DOHH2 (cell line): ENCODE measurements around the gene DOCK9.

Experiments
- H3F3A ChIP-seq: fragments of 200-600 bp; sonication (generic), shearing (Covaris generic); 2 replicates; pipeline ENCODE4 v1.6.0; 2016; ENCODE audit warnings: antibody characterized with exemption, mild to moderate bottlenecking; ENCODE audit not compliant: control insufficient read depth, insufficient read depth
- H3K27ac ChIP-seq: fragments of 200-600 bp; sonication (generic); 2 replicates; pipeline ENCODE4 v1.5.1; 2014; ENCODE audit warnings: low read depth, mild to moderate bottlenecking, low read length, moderate library complexity
- H3K27me3 ChIP-seq: fragments of 200-600 bp; sonication (generic); 2 replicates; pipeline ENCODE4 v1.6.1; 2014; ENCODE audit warnings: mild to moderate bottlenecking, low read length, mixed read lengths; ENCODE audit not compliant: control insufficient read depth
- H3K36me3 ChIP-seq: fragments of 200-600 bp; sonication (generic); 2 replicates; pipeline ENCODE4 v1.6.1; 2014; ENCODE audit warnings: mild to moderate bottlenecking, low read length, moderate library complexity, mixed read lengths; ENCODE audit not compliant: control insufficient read depth
- H3K4me1 ChIP-seq: fragments of 200-600 bp; sonication (generic); 2 replicates; pipeline ENCODE4 v1.6.1; 2014; ENCODE audit warnings: mild to moderate bottlenecking, low read length, mixed read lengths; ENCODE audit not compliant: control insufficient read depth
- H3K4me2 ChIP-seq: fragments of 200-600 bp; sonication (generic); 2 replicates; pipeline ENCODE4 v1.6.0; 2014; ENCODE audit warnings: mild to moderate bottlenecking, low read length, moderate library complexity
- H3K4me3 ChIP-seq: fragments of 200-600 bp; sonication (generic); 2 replicates; pipeline ENCODE4 v1.5.1; 2014; ENCODE audit warnings: mild to moderate bottlenecking, low read length, mixed read lengths
- H3K79me2 ChIP-seq: fragments of 200-600 bp; sonication (generic); 2 replicates; pipeline ENCODE4 v1.6.1; 2014; ENCODE audit warnings: mild to moderate bottlenecking, low read length, mixed read lengths; ENCODE audit not compliant: control insufficient read depth
- H3K9me2 ChIP-seq: fragments of 200-600 bp; sonication (generic); replicated peaks from 2 replicates; pipeline ENCODE4 v1.6.1; 2014; ENCODE audit warnings: mild to moderate bottlenecking, low read length, mixed read lengths; ENCODE audit not compliant: control insufficient read depth
- H3K9me3 ChIP-seq: fragments of 200-600 bp; sonication (generic); 2 replicates; pipeline ENCODE4 v1.6.1; 2014; ENCODE audit warnings: antibody characterized with exemption, low read length, mixed read lengths; ENCODE audit not compliant: control insufficient read depth, insufficient read depth
- H4K20me1 ChIP-seq: fragments of 200-600 bp; sonication (generic); 2 replicates; pipeline ENCODE4 v1.6.0; 2014; ENCODE audit warnings: low read depth, mild to moderate bottlenecking, antibody characterized with exemption, low read length, moderate library complexity; ENCODE audit not compliant: control insufficient read depth, insufficient read depth
- CTCF ChIP-seq: fragments of 200-600 bp; sonication (generic); IDR thresholded peaks from one replicate; pipeline ENCODE4 v1.5.1; 2014; ENCODE audit warnings: antibody characterized with exemption, mild to moderate bottlenecking, low read depth, low read length; ENCODE audit not compliant: poor library complexity, severe bottlenecking
- EZH2phosphoT487 ChIP-seq: fragments of 200-600 bp; sonication (generic); IDR thresholded peaks from 2 replicates; pipeline ENCODE4 v1.6.1; 2017; ENCODE audit warnings: borderline replicate concordance, mild to moderate bottlenecking, antibody characterized with exemption, low read length, moderate library complexity, mixed read lengths

Gene DOCK9

GRCh38 chr13:98886587-98887230, 91.2 kb downstream of the DOCK9 start:
- no peaks in the 10 kb centered on the region; the same call in 1 of the 2 replicates for H3K27me3 ChIP-seq
- TF ChIP-seq EZH2phosphoT487 (no peak), CTCF (no peak)
- H4K20me1 ChIP-seq: no peaks in the 10 kb centered on the region
- no peaks in the 10 kb centered on the region for H3K36me3 ChIP-seq
- H3K27ac ChIP-seq: no peak overlapping the region
- no peaks in the 10 kb centered on the region for H3F3A ChIP-seq
- H3K9me2 ChIP-seq: no peaks in the 10 kb centered on the region
- H3K79me2 ChIP-seq: no peaks in the 10 kb centered on the region
- no peak overlapping the region for H3K4me2 ChIP-seq
- no peaks in the 10 kb centered on the region for H3K4me1 ChIP-seq
- no peaks in the 10 kb centered on the region for H3K9me3 ChIP-seq
- H3K4me3 ChIP-seq: no peak overlapping the region

GRCh38 chr13:98885600-98885999, 92.3 kb downstream of the DOCK9 start:
- Histone ChIP-seq H3K27ac (no peak overlapping the region), H3K9me3 (no peaks in the 10 kb centered on the region), H4K20me1 (no peaks in the 10 kb centered on the region), H3K79me2 (no peaks in the 10 kb centered on the region), H3K9me2 (no peaks in the 10 kb centered on the region), H3F3A (no peaks in the 10 kb centered on the region), H3K4me1 (no peaks in the 10 kb centered on the region), H3K4me3 (no peak overlapping the region), H3K36me3 (no peaks in the 10 kb centered on the region), H3K4me2 (no peak overlapping the region), H3K27me3 (no peaks in the 10 kb centered on the region)
- TF ChIP-seq CTCF (no peak), EZH2phosphoT487 (no peak)

GRCh38 chr13:98883998-98884397, 93.9 kb downstream of the DOCK9 start:
- H3K27me3 ChIP-seq: no peaks in the 10 kb centered on the region
- no peaks in the 10 kb centered on the region for H3F3A ChIP-seq
- no peaks in the 10 kb centered on the region for H3K9me2 ChIP-seq
- no peaks in the 10 kb centered on the region for H3K79me2 ChIP-seq
- no peaks in the 10 kb centered on the region for H4K20me1 ChIP-seq
- H3K36me3 ChIP-seq: no peaks in the 10 kb centered on the region
- no peaks in the 10 kb centered on the region for H3K4me1 ChIP-seq
- H3K4me2 ChIP-seq: no peak overlapping the region
- TF ChIP-seq EZH2phosphoT487: no peak
- H3K27ac ChIP-seq: no peak overlapping the region
- H3K9me3 ChIP-seq: no peaks in the 10 kb centered on the region
- H3K4me3 ChIP-seq: no peak overlapping the region

GRCh38 chr13:98881390-98881789, 96.5 kb downstream of the DOCK9 start:
- Histone ChIP-seq H3K27ac (no peak overlapping the region), H3K27me3 (no peaks in the 10 kb centered on the region), H4K20me1 (no peaks in the 10 kb centered on the region), H3F3A (no peaks in the 10 kb centered on the region), H3K4me3 (no peak overlapping the region), H3K9me2 (no peaks in the 10 kb centered on the region), H3K9me3 (no peaks in the 10 kb centered on the region), H3K4me2 (no peak overlapping the region), H3K4me1 (no peaks in the 10 kb centered on the region), H3K79me2 (no peaks in the 10 kb centered on the region), H3K36me3 (no peaks in the 10 kb centered on the region)
- TF ChIP-seq CTCF: no peak
- no peak for TF ChIP-seq EZH2phosphoT487
